ENCODE measurements around the gene RPL36A. TPM values are rescaled to one million over a fixed set of nuclear protein-coding genes. Genes with fewer than 3 reads are reported as not detected.

RPL36A gene
- total RNA-seq, 1 experiment from 2014 or later = 2,368 TPM

DNA sequence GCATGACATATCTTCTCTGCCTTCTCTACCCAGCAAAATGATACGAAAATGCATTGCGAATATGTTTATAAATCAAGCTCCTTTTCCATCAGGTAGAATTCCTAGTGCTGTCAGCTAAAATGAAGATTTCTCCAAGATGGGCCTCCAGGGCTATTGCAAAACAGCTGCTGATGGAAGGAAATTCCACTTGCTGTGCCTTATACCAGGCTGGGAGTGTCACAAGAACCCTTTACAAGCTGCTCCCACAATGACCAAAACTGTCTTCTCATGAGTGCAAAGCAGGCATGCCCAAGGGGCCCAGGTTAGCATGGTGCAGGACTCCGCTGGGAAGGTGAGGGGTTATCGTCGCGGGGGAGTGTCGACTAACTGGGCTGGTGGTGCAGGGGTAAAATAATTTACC is 25.9 kb downstream of the RPL36A start:
- no peak for DNase-seq (ENCODE audit: low read depth, low spot score)
- in situ Hi-C loops (cut with HindIII; ENCODE audit: low pct_unique_long_range_greater_than_20kb, low sequenced_read_pairs) = no loop called here

DNA sequence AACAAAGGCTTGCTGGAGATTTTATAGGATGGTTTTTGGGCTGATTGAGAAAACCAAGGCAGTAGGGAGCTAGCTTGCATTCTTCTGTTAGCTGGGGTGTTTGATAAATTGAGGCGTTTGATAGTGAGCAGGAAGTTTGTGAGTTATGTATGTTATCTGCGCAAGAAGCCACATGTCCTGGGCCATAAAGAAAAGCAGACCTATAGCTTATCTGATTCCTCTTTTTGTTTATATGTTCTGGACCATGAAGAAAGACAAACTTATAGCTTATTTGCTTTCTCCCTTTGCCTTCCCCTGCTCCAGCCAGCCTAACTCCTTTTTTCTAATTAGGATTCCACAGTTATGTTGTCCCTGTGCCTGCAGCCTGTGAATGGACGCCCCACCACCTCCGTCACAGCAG is 26.4 kb downstream of the RPL36A start:
- in situ Hi-C loops (cut with HindIII; ENCODE audit: low pct_unique_long_range_greater_than_20kb, low sequenced_read_pairs) = no loop called here
- no peak for DNase-seq (ENCODE audit: low read depth, low spot score)

- in situ Hi-C loops (cut with HindIII; ENCODE audit: low pct_unique_long_range_greater_than_20kb, low sequenced_read_pairs) = no loop called here
- no peak for DNase-seq (ENCODE audit: low read depth, low spot score)
Observed at GRCh38 chrX:101417981-101418841, 27.4 kb downstream of the RPL36A start.

- DNase-seq (ENCODE audit: low read depth, low spot score) = no peak
- in situ Hi-C loops (cut with HindIII; ENCODE audit: low pct_unique_long_range_greater_than_20kb, low sequenced_read_pairs) = no loop called here
Observed at GRCh38 chrX:101419489-101419888, 28.7 kb downstream of the RPL36A start.

GRCh38 chrX:101427954-101428353 is 37.1 kb downstream of the RPL36A start:
- in situ Hi-C loops (cut with HindIII; ENCODE audit: low pct_unique_long_range_greater_than_20kb, low sequenced_read_pairs) = no loop called here
- DNase-seq (ENCODE audit: low read depth, low spot score) = no peak

GRCh38 chrX:101429934-101430333 is 39.1 kb downstream of the RPL36A start:
- peak; percentile 36 for DNase-seq (ENCODE audit: low read depth, low spot score)
- in situ Hi-C loops (cut with HindIII; ENCODE audit: low pct_unique_long_range_greater_than_20kb, low sequenced_read_pairs) = no loop called here

GRCh38 chrX:101430457-101431078 is 39.8 kb downstream of the RPL36A start:
- peak; percentile 47 for DNase-seq (ENCODE audit: low read depth, low spot score)
- in situ Hi-C loops (cut with HindIII; ENCODE audit: low pct_unique_long_range_greater_than_20kb, low sequenced_read_pairs) = no loop called here

DNA sequence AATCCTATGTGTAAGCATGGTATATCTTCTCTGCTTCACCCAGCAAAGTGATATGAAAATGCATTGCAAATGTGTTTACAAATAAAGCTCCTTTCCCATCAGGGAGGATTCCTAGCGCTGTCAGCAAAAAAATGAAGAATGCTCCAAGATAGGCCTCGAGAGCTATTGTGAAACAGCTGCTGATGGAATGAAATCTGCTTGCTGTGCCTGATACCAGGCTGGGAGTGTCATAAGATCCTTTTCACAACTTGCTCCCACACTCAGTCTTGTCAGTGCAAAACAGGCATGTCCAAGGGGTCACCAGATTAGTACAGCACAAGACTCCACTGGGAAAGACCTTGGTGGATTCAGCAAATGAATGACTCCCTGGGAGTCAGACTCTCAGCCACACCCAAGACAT is 51.3 kb downstream of the RPL36A start:
- in situ Hi-C loops (cut with HindIII; ENCODE audit: low pct_unique_long_range_greater_than_20kb, low sequenced_read_pairs) = no loop called here
- DNase-seq (ENCODE audit: low read depth, low spot score) = no peak

Other genes with a start within 250 kb of the RPL36A start
- 0.08 TPM in 2 replicates for gene DRP2, start 171.2 kb upstream of the RPL36A start, total RNA-seq (2014; rRNA removed; shearing (Covaris generic))
- 1.1 and 3.0 TPM in 2 replicates for gene TAF7L, start 99.7 kb upstream of the RPL36A start, total RNA-seq (2014; rRNA removed; shearing (Covaris generic))
- gene TIMM8A, start 42.3 kb upstream of the RPL36A start, total RNA-seq (2014; rRNA removed; shearing (Covaris generic)) = 5.8 and 7.0 TPM in 2 replicates
- gene BTK, start 4.8 kb upstream of the RPL36A start, total RNA-seq (2014; rRNA removed; shearing (Covaris generic)) = 1.3 and 2.9 TPM in 2 replicates
- gene GLA, start 16.9 kb downstream of the RPL36A start, total RNA-seq (2014; rRNA removed; shearing (Covaris generic)) = 201 and 207 TPM in 2 replicates
- 70.7 and 79.3 TPM in 2 replicates for gene HNRNPH2, start 17.2 kb downstream of the RPL36A start, total RNA-seq (2014; rRNA removed; shearing (Covaris generic))
- gene ARMCX4, start 94.4 kb downstream of the RPL36A start, total RNA-seq (2014; rRNA removed; shearing (Covaris generic)) = 0.90 and 0.93 TPM in 2 replicates
- gene ARMCX1, start 159.5 kb downstream of the RPL36A start, total RNA-seq (2014; rRNA removed; shearing (Covaris generic)) = 27.2 and 30.8 TPM in 2 replicates
- 46.1 and 49.6 TPM in 2 replicates for gene ARMCX6, start 227.0 kb downstream of the RPL36A start, total RNA-seq (2014; rRNA removed; shearing (Covaris generic))
- 62.2 and 64.6 TPM in 2 replicates for gene ARMCX3, start 232.1 kb downstream of the RPL36A start, total RNA-seq (2014; rRNA removed; shearing (Covaris generic))

All from SK-MEL-5 (cell line).